H1 (cell line): ENCODE data around the gene MUC16. TPM values are rescaled to one million over a fixed set of nuclear protein-coding genes. Genes with fewer than 3 reads are reported as not detected.

Source experiments
- CTCF ChIA-PET: fragments of 300-600 bp; sonication (Branson Sonifier 250); formaldehyde crosslinking; loops from one replicate; lab custom pipeline; 2021; ENCODE audit not compliant: partially characterized antibody; lab: Charles Lee
- POLR2A ChIA-PET: fragments of 300-600 bp; sonication (Branson Sonifier 250); formaldehyde crosslinking; loops from one replicate; lab custom pipeline; 2021; ENCODE audit warnings: inconsistent platforms; ENCODE audit not compliant: partially characterized antibody; lab: Charles Lee
- DNase-seq, 2 experiments: peaks; one replicate each; pipeline versions ENCODE4 v3.0.0 to v3.0.0-alpha.2; 2010 to 2022; ENCODE audit warnings: low spot score in 2 of 2, low read depth in 1 of 2, mixed read lengths in 1 of 2
- FAIRE-seq: peaks from 2 replicates; lab custom pipeline; 2011; peaks lifted over from hg19 to GRCh38; lab: Jason Lieb, UNC
- H2AFZ ChIP-seq: 2 replicates; pipeline ENCODE4 v1.8.1; 2012; ENCODE audit warnings: low read length, inconsistent platforms
- H2AK5ac ChIP-seq: 2 replicates; pipeline ENCODE4 v1.6.1; 2013; ENCODE audit warnings: low read depth, low read length
- H2BK120ac ChIP-seq: replicated peaks from 2 replicates; pipeline ENCODE3; 2013; ENCODE audit warnings: low read depth, low read length, inconsistent platforms
- H2BK12ac ChIP-seq: 2 replicates; pipeline ENCODE4 v1.6.1; 2013; ENCODE audit warnings: low read depth, low read length
- H2BK15ac ChIP-seq: 2 replicates; pipeline ENCODE4 v1.6.1; 2013; ENCODE audit warnings: low read length
- H2BK20ac ChIP-seq: 2 replicates; pipeline ENCODE4 v1.6.1; 2013; ENCODE audit warnings: low read length
- H2BK5ac ChIP-seq: 2 replicates; pipeline ENCODE4 v1.6.1; 2013; ENCODE audit warnings: low read depth, low read length
- H3K14ac ChIP-seq: 2 replicates; pipeline ENCODE4 v1.6.1; 2013; ENCODE audit warnings: inconsistent platforms; ENCODE audit not compliant: insufficient read length
- H3K18ac ChIP-seq: 2 replicates; pipeline ENCODE4 v1.6.1; 2013; ENCODE audit warnings: low read length; ENCODE audit errors: extremely low read depth
- H3K23ac ChIP-seq: 2 replicates; pipeline ENCODE4 v1.6.1; 2013; ENCODE audit warnings: inconsistent platforms; ENCODE audit not compliant: insufficient read length
- H3K23me2 ChIP-seq: 2 replicates; pipeline ENCODE4 v1.6.1; 2013; ENCODE audit warnings: low read depth, low read length
- H3K27ac ChIP-seq: 2 replicates; pipeline ENCODE4 v1.6.1; 2011; ENCODE audit warnings: low read depth, low read length, inconsistent platforms
- H3K27me3 ChIP-seq, 4 experiments: replicated peaks in 1 of 4; 1 replicate in 1 of 4; 2 replicates in 3 of 4; pipeline versions ENCODE4 v1.6.1 to v1.8.1; 2011 to 2013; ENCODE audit warnings: low read length in 3 of 4, mild to moderate bottlenecking in 3 of 4, inconsistent platforms in 2 of 4, mixed read lengths in 2 of 4, moderate library complexity in 1 of 4; ENCODE audit not compliant: control insufficient read depth in 3 of 4, insufficient read depth in 3 of 4; ENCODE audit errors: extremely low read depth in 1 of 4
- H3K36me3 ChIP-seq, 4 experiments: 2 replicates each; pipeline versions ENCODE4 v1.6.1 to v1.8.1; 2011 to 2013; ENCODE audit warnings: mild to moderate bottlenecking in 4 of 4, low read length in 3 of 4, moderate library complexity in 2 of 4, control low read depth in 1 of 4, inconsistent platforms in 1 of 4; ENCODE audit not compliant: insufficient read depth in 4 of 4, control insufficient read depth in 2 of 4
- H3K4ac ChIP-seq: replicated peaks from 2 replicates; pipeline ENCODE3; 2013; ENCODE audit warnings: low read length, low read depth, mixed read lengths, inconsistent platforms; ENCODE audit not compliant: insufficient read length
- H3K4me1 ChIP-seq, 4 experiments: replicated peaks in 1 of 4; 1 replicate in 1 of 4; 2 replicates in 3 of 4; pipeline versions ENCODE4 v1.6.1 to v1.8.1; 2011 to 2013; ENCODE audit warnings: low read length in 3 of 4, inconsistent platforms in 2 of 4, mixed read lengths in 1 of 4; ENCODE audit not compliant: insufficient read depth in 4 of 4, control insufficient read depth in 3 of 4
- H3K4me2 ChIP-seq, 2 experiments: 2 replicates each; pipeline versions ENCODE4 v1.6.1 to v1.8.1; 2011 to 2013; ENCODE audit warnings: low read depth in 2 of 2, low read length in 2 of 2, control low read depth in 1 of 2, inconsistent platforms in 1 of 2, mild to moderate bottlenecking in 1 of 2; ENCODE audit not compliant: insufficient read depth in 1 of 2
- H3K4me3 ChIP-seq, 4 experiments: fragments of 200-600, 300-600 bp in 1 of 4; sonication (generic), shearing (Covaris generic), sonication (Bioruptor Twin) in 1 of 4; 2 replicates each; pipeline versions ENCODE4 v1.5.1 to v1.8.1; 2011 to 2016; ENCODE audit warnings: low read length in 4 of 4, low read depth in 3 of 4, control low read depth in 2 of 4, inconsistent platforms in 2 of 4, mild to moderate bottlenecking in 2 of 4, mixed read lengths in 1 of 4, moderate library complexity in 1 of 4; ENCODE audit not compliant: insufficient read depth in 2 of 4; ENCODE audit errors: extremely low read depth in 1 of 4
- H3K56ac ChIP-seq: replicated peaks from 2 replicates; pipeline ENCODE3; 2013; ENCODE audit warnings: low read depth, mild to moderate bottlenecking, mixed read lengths, low read length, inconsistent platforms; ENCODE audit not compliant: insufficient read length
- H3K79me1 ChIP-seq: 2 replicates; pipeline ENCODE4 v1.6.1; 2013; ENCODE audit warnings: low read depth, low read length, control low read depth
- H3K79me2 ChIP-seq, 2 experiments: 2 replicates each; pipeline versions ENCODE4 v1.6.1 to v1.8.1; 2012 to 2013; ENCODE audit warnings: low read length in 2 of 2, mild to moderate bottlenecking in 2 of 2, inconsistent platforms in 1 of 2; ENCODE audit not compliant: insufficient read depth in 2 of 2, control insufficient read depth in 1 of 2
- H3K9ac ChIP-seq, 4 experiments: replicated peaks in 1 of 4; 1 replicate in 1 of 4; 2 replicates in 3 of 4; pipeline versions ENCODE4 v1.6.1 to v1.8.1; 2011 to 2013; ENCODE audit warnings: low read depth in 3 of 4, low read length in 3 of 4, control low read depth in 2 of 4, mild to moderate bottlenecking in 2 of 4, moderate library complexity in 2 of 4, inconsistent platforms in 1 of 4; ENCODE audit errors: extremely low read depth in 1 of 4
- H3K9me3 ChIP-seq, 2 experiments: 2 replicates each; pipeline versions ENCODE4 v1.6.1 to v1.8.1; 2012 to 2013; ENCODE audit warnings: mild to moderate bottlenecking in 2 of 2, moderate library complexity in 2 of 2, control low read depth in 1 of 2, inconsistent platforms in 1 of 2, low read depth in 1 of 2, low read length in 1 of 2, mixed read lengths in 1 of 2; ENCODE audit not compliant: insufficient read depth in 2 of 2
- H4K20me1 ChIP-seq, 2 experiments: replicated peaks in 1 of 2; 2 replicates each; pipeline versions ENCODE3 to v1.8.1; 2011 to 2013; ENCODE audit warnings: inconsistent platforms in 2 of 2, low read length in 2 of 2, mild to moderate bottlenecking in 1 of 2; ENCODE audit not compliant: insufficient read depth in 2 of 2, control insufficient read depth in 1 of 2
- H4K5ac ChIP-seq: 2 replicates; pipeline ENCODE4 v1.6.1; 2013; ENCODE audit warnings: low read length, low read depth, mixed read lengths, inconsistent platforms; ENCODE audit not compliant: insufficient read length
- H4K8ac ChIP-seq: 2 replicates; pipeline ENCODE4 v1.8.0; 2013; ENCODE audit warnings: mild to moderate bottlenecking, moderate library complexity, low read length, inconsistent platforms; ENCODE audit not compliant: insufficient read depth; ENCODE audit errors: extremely low read depth
- H4K91ac ChIP-seq: replicated peaks from 2 replicates; pipeline ENCODE3; 2013; ENCODE audit warnings: low read length, mixed read lengths, inconsistent platforms; ENCODE audit not compliant: insufficient read length
- CBX5 ChIP-seq: fragments of 300-800, 300-1000 bp; sonication (generic); IDR thresholded peaks from 2 replicates; pipeline ENCODE4 v1.7.1; 2016; ENCODE audit warnings: antibody characterized with exemption, low read length, low read depth
- EZH2 ChIP-seq: fragments of 200-600 bp; sonication (generic); IDR thresholded peaks from 2 replicates; pipeline ENCODE4 v1.7.1; 2012; ENCODE audit warnings: low read depth, mild to moderate bottlenecking, moderate library complexity, low read length, inconsistent platforms; ENCODE audit not compliant: severe bottlenecking
- RFX5 ChIP-seq: IDR thresholded peaks from 2 replicates; pipeline ENCODE4 v1.6.1; 2011; ENCODE audit warnings: low read depth, low read length, improper control_type of control experiment, borderline replicate concordance
- WGBS, 2 experiments: shearing (Covaris generic) in 1 of 2; methylation state at CpG; one replicate each; pipeline versions ENCODE4 v1.1.6 to v1.1.7; 2013 to 2015; ENCODE audit warnings: low lambda C conversion rate in 2 of 2, mixed read lengths in 2 of 2, inconsistent platforms in 1 of 2, low coverage in 1 of 2, missing lambda C conversion rate in 1 of 2; ENCODE audit not compliant: insufficient replicate concordance in 2 of 2, insufficient coverage in 1 of 2, insufficient read length in 1 of 2; ENCODE audit errors: extremely low coverage in 1 of 2, missing lambda C conversion rate in 1 of 2; 5-methylcytosine and 5-hydroxymethylcytosine counted together
- polyA plus RNA-seq, 7 experiments: library from polyadenylated mRNA; depleted of rRNA in 3 of 7; stranded (reverse) in 5 of 7; unstranded in 2 of 7; fragments of >200 nt in 5 of 7; fragments of 200-250 nt in 2 of 7; gene quantifications; 1 replicate in 5 of 7; 2 replicates in 1 of 7; 4 replicates in 1 of 7; pipeline versions ENCODE4 v1.2.1 to v1.2.3, GENCODE V29; 2011 to 2013; ENCODE audit warnings: missing spikeins in 2 of 7, mixed read lengths in 2 of 7
- total RNA-seq: library from RNA; stranded (reverse); fragmentation: NEBNext Ultra II Directional; extraction: Animal tissue kit (Norgen Biotek cat#: 25700); gene quantifications from 2 replicates; pipeline ENCODE4 v1.2.1, GENCODE V29; 2021

The MUC16 gene
- total and polyA plus RNA-seq, 2 of the 8 experiments (the other 6 are each of a cell fraction or from before 2014, with no cell fraction given) = 0.17 to 0.60 TPM

DNA sequence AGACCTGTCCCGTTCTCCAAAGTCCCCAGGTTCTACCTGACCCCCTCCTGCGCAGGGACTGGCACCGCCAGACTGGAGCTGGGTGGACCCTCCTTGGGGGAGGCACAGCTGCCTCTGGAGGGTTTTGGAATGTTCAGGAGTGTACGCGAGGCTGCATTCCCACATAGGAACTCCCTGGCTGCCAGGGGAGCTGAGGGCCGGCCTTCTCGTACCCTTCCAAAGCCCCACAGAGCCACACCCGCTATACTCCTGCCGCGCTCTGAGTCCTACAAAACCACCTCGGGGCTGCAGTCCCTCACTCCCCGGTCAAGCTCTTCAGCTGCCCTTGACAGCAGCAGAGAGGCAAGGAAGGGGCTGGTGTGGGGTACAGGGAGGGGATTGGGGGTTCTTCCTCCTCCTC, 484 bp upstream of the MUC16 start:
- H2BK120ac ChIP-seq = no peak overlapping the region
- 91% methylated on average over 12 of the region's 12 CpGs; no CpG with 5 or more reads in 1 of the 2 experiments for WGBS, 2 experiments
- H2AFZ ChIP-seq = no peak overlapping the region
- H2AK5ac ChIP-seq = no peak overlapping the region
- H2BK5ac ChIP-seq = no peak overlapping the region; the same call in 1 of the 2 replicates
- H3K79me1 ChIP-seq = no peaks in the 10 kb centered on the region
- H3K18ac ChIP-seq = no peak overlapping the region
- H3K56ac ChIP-seq = no peak overlapping the region
- no peaks in the 10 kb centered on the region for H3K36me3 ChIP-seq
- ChIA-PET CTCF (interaction anchor here (0.6 to 1.3 kb wide), 4 partner anchors 11 to 362 kb away, joined by 3 to 4 read pairs (median 3); no protein-coding TSS in a partner anchor), POLR2A (interaction anchor here (0.6 kb wide), 1 partner anchor 552 kb away, joined by 3 read pairs; no protein-coding TSS in a partner anchor)
- no peaks in the 10 kb centered on the region for H3K9me3 ChIP-seq
- H3K23me2 ChIP-seq = no peaks in the 10 kb centered on the region; the same call in 1 of the 2 replicates
- H3K4me1 ChIP-seq = peaks cover 0 to 3% (median 2%) of the 10 kb centered on the region in 4 experiments; a peak in 2 of 7 replicates
- no peak overlapping the region for H4K8ac ChIP-seq
- DNase-seq (no peak), FAIRE-seq (no peak)
- H4K20me1 ChIP-seq = no peaks in the 10 kb centered on the region
- no peak overlapping the region for H4K5ac ChIP-seq
- no peak overlapping the region for H2BK12ac ChIP-seq
- no peaks in the 10 kb centered on the region for H3K27me3 ChIP-seq
- H3K4me2 ChIP-seq = no peak overlapping the region
- no peak overlapping the region for H3K27ac ChIP-seq
- no peak overlapping the region for H3K23ac ChIP-seq
- no peaks in the 10 kb centered on the region for H3K79me2 ChIP-seq
- H3K14ac ChIP-seq = no peak overlapping the region
- H3K4ac ChIP-seq = no peak overlapping the region
- H2BK15ac ChIP-seq = no peak overlapping the region
- no peak overlapping the region for H3K4me3 ChIP-seq
- no peak overlapping the region for H4K91ac ChIP-seq
- H3K9ac ChIP-seq = no peak overlapping the region
- no peak overlapping the region for H2BK20ac ChIP-seq
- no peak for TF ChIP-seq CBX5
- no peak for TF ChIP-seq RFX5
- no peak for TF ChIP-seq EZH2
